WTC11 (cell line): Measurements from ENCODE around the gene OR51A4.

ENCODE experiments used
- CTCF ChIP-seq: fragments of 200-600 bp; IDR thresholded peaks from 2 replicates; pipeline ENCODE4 v1.8.0; 2022; ENCODE audit warnings: antibody characterized with exemption
- ZBTB21 ChIP-seq: sonication (generic); formaldehyde crosslinking; IDR thresholded peaks from 2 replicates; pipeline ENCODE4 v1.8.1; 2023; ENCODE audit warnings: mild to moderate bottlenecking, missing genetic modification reagents, borderline replicate concordance
- ZNF423 ChIP-seq: fragments of 250-450 bp; sonication (Bioruptor Pico); IDR thresholded peaks from 2 replicates; pipeline ENCODE4 v2.1.2; 2022; ENCODE audit warnings: mild to moderate bottlenecking, moderate library complexity

GRCh38 chr11:4932751-4933150 is 14.7 kb downstream of the OR51A4 start:
- TF ChIP-seq CTCF, result no peak
- TF ChIP-seq ZNF423 (CRISPR knock-in tag), result no peak
- no peak for TF ChIP-seq ZBTB21 (CRISPR knock-in tag)
